Activated T-cell treated with anti-CD3 and anti-CD28 coated beads, Interleukin-2, amount 50 U/mL, for 48 hours (primary cell): ENCODE data around the gene PCSK6.
"Not testable (repeated sequence)": the region's sequence is repeated elsewhere in the genome, so short reads cannot be mapped to it uniquely, and the experiment has no call there.

Experiments
- DNase-seq, 2 experiments: peaks; one replicate each; pipeline ENCODE4 v3.0.0-alpha.2; 2020

Gene PCSK6

GRCh38 chr15:101481917-101482525 is 7.5 kb downstream of the PCSK6 start:
- no peak for DNase-seq

- DNase-seq: no peak
Measured at GRCh38 chr15:101481381-101481705, 8.2 kb downstream of the PCSK6 start.

GRCh38 chr15:101480613-101481380 is 8.7 kb downstream of the PCSK6 start:
- no peak for DNase-seq

DNA sequence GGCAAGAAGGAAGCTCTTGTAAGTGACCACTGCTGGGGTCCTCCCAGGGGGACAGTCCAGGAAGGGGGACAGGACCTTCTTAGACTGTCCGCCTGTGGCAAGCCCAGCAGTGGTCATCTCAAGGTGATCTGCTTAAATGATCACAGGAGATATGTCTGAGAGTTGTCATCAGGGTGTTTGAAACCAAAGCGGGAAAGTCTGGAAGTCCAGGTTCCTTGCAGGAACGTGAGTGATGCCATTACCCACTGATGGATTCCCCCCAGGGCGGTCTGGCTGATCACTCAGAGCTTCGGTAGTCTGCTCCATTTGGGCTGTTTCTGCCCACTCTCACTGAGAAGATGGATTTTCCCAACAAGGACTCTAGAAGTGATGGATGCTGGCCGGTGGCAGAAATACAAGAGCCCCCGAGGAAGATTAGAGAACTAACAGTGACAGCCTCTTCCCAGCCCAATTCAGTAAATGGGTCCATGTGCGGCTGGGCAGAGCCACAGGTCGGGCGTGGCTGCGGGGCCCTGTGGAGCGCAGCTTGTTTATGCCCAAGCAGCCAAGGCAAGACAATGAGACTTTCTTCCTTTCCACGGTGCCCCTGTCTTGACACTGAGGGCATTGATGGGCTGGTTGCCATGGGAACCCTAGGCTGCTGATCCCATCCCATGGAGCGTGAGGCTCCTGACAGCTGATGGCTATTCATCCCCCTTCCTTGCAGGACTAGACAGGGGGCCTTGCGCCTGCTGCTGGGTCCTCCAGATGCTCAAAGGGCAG is 9.5 kb downstream of the PCSK6 start:
- no peak for DNase-seq

- DNase-seq: no peak
Measured at GRCh38 chr15:101479342-101479845, 10.1 kb downstream of the PCSK6 start.

GRCh38 chr15:101478701-101479341 is 10.7 kb downstream of the PCSK6 start:
- DNase-seq: no peak

- DNase-seq: no peak
Measured at GRCh38 chr15:101477851-101478362, 11.6 kb downstream of the PCSK6 start.

DNA sequence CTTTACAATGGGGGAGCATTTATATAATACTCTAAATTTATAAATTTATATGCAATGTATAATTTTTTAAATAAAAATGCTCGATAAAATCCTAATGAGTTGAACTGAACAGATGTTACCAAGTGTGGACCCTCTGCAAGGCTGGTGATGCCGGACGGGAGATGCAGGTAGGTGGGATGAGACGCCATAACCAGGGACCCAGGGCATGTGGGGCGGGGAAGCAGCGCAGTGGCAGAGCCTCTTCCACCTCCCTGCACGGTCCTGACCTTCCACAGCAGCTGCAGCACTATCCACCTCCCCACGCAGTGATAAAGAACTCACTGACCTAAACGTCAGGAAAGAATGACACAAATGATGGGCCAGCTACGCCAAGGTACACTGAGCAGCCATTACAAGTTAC is 12.8 kb downstream of the PCSK6 start:
- no peak for DNase-seq

DNA sequence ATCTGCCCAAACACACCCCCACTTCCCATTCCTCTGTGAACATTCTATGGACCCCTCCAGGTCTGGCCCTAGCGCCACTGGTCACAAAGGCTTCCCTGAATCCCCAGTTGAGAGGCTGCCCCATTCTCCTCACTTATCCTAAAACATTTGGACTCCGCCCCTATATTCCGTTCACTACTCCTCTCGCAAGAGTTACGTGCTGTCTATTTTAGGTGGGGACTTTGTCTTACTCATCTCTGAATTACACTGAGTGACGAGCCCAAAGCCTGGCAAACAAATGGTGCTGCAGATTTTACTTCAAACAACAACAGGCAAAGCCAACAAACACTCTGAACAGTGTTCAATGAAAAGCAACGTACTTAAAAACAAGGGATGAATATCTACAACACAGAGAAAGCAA is 14.5 kb downstream of the PCSK6 start:
- DNase-seq: no peak

DNA sequence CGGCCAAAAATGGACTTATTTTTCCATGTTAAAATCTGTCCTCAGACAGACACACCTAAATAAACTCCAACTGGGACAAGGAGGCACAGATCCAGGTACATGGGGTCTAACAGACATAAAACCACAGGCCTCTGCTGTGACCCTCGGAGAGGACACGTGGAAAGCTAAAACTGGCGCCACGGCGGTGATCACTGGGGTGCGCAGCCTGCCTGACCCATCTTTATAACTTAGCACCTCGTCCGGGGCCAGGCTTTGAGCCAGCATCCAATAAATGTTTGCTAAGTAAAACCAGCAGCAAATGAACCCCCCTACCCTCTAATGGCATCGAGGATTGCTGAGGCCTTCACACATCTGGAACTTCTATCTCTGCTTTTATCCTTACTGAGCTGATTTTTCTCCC is 15.3 kb downstream of the PCSK6 start:
- no peak for DNase-seq

- DNase-seq: no peak
Measured at GRCh38 chr15:101472033-101472432, 17.5 kb downstream of the PCSK6 start.

DNA sequence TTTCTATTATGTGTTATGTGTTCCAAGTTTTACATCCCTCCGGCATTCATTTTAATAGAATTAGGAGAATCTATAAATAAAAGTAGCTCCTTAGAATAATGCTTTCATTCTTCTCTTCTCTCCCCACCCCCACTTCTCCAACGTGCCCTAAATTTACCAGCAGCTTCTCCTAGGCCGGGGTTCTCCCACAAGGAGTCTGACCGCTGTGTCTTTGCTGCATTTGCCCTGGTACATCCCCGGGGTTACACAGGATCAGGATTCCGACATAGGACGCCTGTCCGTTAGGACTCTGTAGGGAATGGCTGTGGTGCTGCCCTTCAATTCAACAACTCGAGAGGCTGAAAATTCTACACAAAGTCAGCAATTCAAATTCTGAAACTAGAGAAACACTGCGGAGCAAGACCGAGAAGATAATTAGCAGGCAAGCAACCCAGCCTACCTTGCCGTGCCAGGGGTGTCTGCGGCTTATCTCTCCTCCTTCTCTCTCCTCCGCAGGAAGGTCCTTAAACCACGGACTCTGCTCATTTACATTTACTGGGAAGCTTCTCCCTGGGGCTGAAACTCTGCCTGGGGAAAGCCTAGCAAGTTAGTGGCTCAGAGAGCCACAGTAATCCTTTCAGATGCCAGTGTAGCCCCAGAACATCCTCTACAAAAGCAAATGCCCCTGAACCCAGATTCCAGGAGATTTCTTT is 18.8 kb downstream of the PCSK6 start:
- no peak for DNase-seq

GRCh38 chr15:101469520-101470288 is 19.8 kb downstream of the PCSK6 start:
- no peak for DNase-seq

DNA sequence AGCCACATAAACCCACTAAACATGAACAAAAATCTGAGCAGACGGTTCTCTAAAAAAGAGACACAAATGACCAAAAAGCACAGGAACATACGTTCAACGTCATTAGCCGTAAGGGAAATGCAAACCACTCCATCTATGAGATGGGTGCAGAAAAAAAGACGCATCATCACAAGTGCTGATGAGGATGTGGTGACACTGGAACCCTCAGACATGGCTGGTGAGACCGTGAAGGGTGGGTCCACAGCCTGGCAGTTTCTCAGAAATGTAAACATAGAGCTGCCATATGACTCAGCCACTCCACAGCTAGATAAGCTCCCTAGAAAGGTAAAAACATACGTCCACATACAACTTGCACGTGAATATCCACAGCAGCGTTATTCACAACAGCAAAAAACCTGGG is 23.3 kb downstream of the PCSK6 start:
- DNase-seq: no peak

GRCh38 chr15:101464999-101465669 is 24.4 kb downstream of the PCSK6 start:
- no peak for DNase-seq

DNA sequence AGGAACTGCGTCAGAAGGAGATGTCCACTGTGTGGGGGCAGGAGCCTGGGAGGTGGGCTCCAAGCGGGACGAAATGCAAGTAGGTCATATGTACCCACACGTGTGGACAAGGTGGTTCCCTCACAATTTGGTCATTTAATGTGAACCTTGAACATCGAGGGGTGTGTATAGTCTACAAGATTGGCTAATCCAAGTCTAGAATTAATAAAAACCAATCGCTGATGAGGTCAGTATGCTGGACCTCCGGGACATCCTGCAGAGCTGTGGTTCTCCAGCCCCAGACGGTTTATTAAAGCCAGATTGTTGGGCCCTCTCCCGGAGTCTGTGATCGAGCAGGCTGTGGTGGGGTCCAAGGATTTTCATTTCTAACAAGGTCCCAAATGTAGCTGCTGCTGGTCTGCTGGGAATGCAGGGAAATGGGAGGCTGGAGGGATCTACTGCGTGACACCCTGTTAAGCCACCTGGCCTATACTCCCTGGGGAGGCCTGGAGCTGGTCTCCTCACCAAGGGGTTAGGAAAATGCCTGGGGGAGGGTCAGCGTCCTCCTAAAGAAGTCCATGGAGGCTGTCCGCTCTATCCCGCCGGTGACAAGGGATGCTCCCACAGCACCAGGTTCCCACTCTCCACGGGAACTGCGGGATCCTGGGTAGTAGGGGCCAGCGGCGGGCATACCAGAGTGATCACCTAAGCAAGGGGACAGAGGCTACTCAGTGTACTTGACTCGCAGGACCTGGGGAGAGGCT is 25.1 kb downstream of the PCSK6 start:
- DNase-seq: no peak

GRCh38 chr15:101463696-101464095 is 25.8 kb downstream of the PCSK6 start:
- not testable (repeated sequence) for DNase-seq

DNA sequence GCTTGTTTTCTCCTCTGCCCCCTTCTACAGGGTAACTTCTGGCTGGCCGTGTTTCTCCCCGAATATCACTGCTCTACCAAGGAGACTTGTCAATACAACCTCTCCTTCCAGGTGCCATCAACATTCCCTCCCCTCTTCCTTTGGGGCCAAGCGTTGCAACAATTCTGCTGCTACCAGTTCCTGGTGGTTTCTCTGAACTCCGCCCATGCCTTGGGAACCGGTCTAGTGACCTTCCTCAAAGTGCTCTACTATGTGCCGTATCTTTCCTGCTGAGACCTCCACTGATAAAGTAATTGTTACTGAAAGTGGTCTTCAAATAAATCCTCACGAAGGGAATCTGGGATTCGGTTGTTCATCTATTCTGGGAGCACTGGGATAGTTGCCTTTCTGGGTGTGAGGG is 26.2 kb downstream of the PCSK6 start:
- no peak for DNase-seq

DNA sequence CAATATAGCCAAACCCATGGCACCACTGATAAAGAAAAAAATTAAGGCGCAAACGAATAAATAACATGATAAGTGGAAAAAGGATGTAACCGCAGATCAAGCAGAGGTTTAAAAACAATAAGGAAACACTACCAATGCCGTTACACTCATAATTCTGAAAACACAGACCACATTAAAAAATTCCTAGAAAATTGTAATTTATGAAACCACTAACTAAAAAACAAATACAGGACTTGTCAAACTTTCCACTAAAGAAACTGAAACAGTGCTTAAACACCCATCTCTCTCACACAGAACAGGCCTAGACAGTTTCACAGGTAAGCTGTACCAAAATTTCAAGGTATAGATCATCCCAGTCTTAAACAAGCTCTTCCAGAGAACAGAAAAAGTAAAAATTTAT is 28.4 kb downstream of the PCSK6 start:
- DNase-seq: no peak

DNA sequence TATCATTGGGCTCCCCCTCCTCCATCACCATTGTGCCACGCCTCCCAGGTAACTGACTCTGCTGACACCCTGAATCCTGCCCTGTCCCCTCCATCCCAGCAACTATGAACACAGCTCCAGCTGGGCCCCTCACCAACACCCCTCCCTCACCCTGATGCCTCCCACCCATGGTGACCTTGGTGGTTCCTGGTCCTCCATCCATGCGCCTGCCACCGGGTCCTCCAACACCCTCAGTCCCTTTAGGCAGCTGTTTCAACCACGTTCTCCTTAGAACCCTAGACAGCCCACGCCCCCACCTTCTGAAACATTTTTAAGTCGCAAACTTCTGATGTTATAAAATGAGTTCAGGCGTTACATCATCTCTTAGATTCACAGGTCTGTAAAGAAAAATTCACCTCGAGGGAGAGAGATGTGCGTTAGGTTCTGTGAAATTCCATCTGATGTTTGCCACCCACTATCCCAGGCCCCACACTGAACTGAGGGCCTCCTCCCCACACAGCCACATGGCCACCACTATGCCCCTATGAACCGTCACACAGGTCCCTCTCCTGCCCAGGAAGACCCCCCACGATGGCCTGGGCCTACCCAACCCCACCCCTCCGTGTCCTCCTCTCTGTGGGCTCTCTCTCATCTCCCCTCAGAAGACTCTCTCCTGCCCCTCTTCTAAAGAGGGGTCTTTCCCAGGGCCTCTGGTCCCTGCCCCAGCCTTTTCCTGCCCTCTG is 29.8 kb downstream of the PCSK6 start:
- DNase-seq: no peak
